ENCODE measurements around the gene C1orf94.

Gene C1orf94

GRCh38 chr1:34266127-34266951, 89.6 kb downstream of the C1orf94 start:
- TF ChIP-seq CREB1 (IDR thresholded peaks at IDR 0.05; ENCODE audit: low read depth) = no peak
- TF ChIP-seq YY1 (IDR thresholded peaks at IDR 0.05; ENCODE audit: low read depth) = no peak
- TF ChIP-seq USF1 (IDR thresholded peaks at IDR 0.05) = no peak
- no peak for TF ChIP-seq EGR1 (IDR thresholded peaks at IDR 0.05)
- TF ChIP-seq RAD21 (IDR thresholded peaks at IDR 0.05; ENCODE audit: low read depth) = no peak
- no peak for TF ChIP-seq REST (IDR thresholded peaks at IDR 0.05; ENCODE audit: low read depth)
- no peak for TF ChIP-seq TAF1 (IDR thresholded peaks at IDR 0.05; ENCODE audit: low read depth)
- no peak for TF ChIP-seq CEBPB (IDR thresholded peaks at IDR 0.05)
- TF ChIP-seq MAX (IDR thresholded peaks at IDR 0.05) = no peak
- no peak for TF ChIP-seq TCF12 (IDR thresholded peaks at IDR 0.05; ENCODE audit: low read depth)
- no peak for TF ChIP-seq NFIC (IDR thresholded peaks at IDR 0.05)
- no peak for TF ChIP-seq ZBTB7A (IDR thresholded peaks at IDR 0.05; ENCODE audit: low read depth)

- TF ChIP-seq YY1 (IDR thresholded peaks at IDR 0.05; ENCODE audit: low read depth) (no peak), EGR1 (IDR thresholded peaks at IDR 0.05) (no peak), CREB1 (IDR thresholded peaks at IDR 0.05; ENCODE audit: low read depth) (no peak), TAF1 (IDR thresholded peaks at IDR 0.05; ENCODE audit: low read depth) (no peak), MAX (IDR thresholded peaks at IDR 0.05) (no peak), REST (IDR thresholded peaks at IDR 0.05; ENCODE audit: low read depth) (no peak), FOXM1 (IDR thresholded peaks at IDR 0.05; ENCODE audit: borderline replicate concordance, low read depth) (no peak), EP300 (IDR thresholded peaks at IDR 0.05; ENCODE audit: borderline replicate concordance) (no peak), TCF12 (IDR thresholded peaks at IDR 0.05; ENCODE audit: low read depth) (no peak), RAD21 (IDR thresholded peaks at IDR 0.05; ENCODE audit: low read depth) (no peak), ZBTB7A (IDR thresholded peaks at IDR 0.05; ENCODE audit: low read depth) (no peak), NFIC (IDR thresholded peaks at IDR 0.05) (no peak)
Measured at GRCh38 chr1:34267326-34267725, 90.6 kb downstream of the C1orf94 start.

GRCh38 chr1:34268311-34268954, 91.7 kb downstream of the C1orf94 start:
- TF ChIP-seq CEBPB (IDR thresholded peaks at IDR 0.05) = no peak
- TF ChIP-seq EGR1 (IDR thresholded peaks at IDR 0.05) = no peak
- no peak for TF ChIP-seq REST (IDR thresholded peaks at IDR 0.05; ENCODE audit: low read depth)
- TF ChIP-seq ZBTB7A (IDR thresholded peaks at IDR 0.05; ENCODE audit: low read depth) = no peak
- no peak for TF ChIP-seq YY1 (IDR thresholded peaks at IDR 0.05; ENCODE audit: low read depth)
- TF ChIP-seq TAF1 (IDR thresholded peaks at IDR 0.05; ENCODE audit: low read depth) = no peak
- no peak for TF ChIP-seq USF1 (IDR thresholded peaks at IDR 0.05)
- TF ChIP-seq TCF12 (IDR thresholded peaks at IDR 0.05; ENCODE audit: low read depth) = no peak
- TF ChIP-seq NFIC (IDR thresholded peaks at IDR 0.05) = no peak
- no peak for TF ChIP-seq CREB1 (IDR thresholded peaks at IDR 0.05; ENCODE audit: low read depth)
- no peak for TF ChIP-seq RAD21 (IDR thresholded peaks at IDR 0.05; ENCODE audit: low read depth)
- no peak for TF ChIP-seq MAX (IDR thresholded peaks at IDR 0.05)
- TF ChIP-seq EP300 (IDR thresholded peaks at IDR 0.05; ENCODE audit: borderline replicate concordance) = no peak
- no peak for TF ChIP-seq TEAD4 (IDR thresholded peaks at IDR 0.05)
